NB4 (cell line): ENCODE results near the gene KIRREL3.

Source experiments
- CTCF ChIP-seq: IDR thresholded peaks from one replicate; pipeline ENCODE4 v1.5.1; 2012; ENCODE audit warnings: low read depth, low read length
- MAX ChIP-seq: IDR thresholded peaks from 2 replicates; pipeline ENCODE4 v1.6.1; 2011; ENCODE audit warnings: low read depth, low read length
- MYC ChIP-seq: IDR thresholded peaks from 2 replicates; pipeline ENCODE4 v1.6.1; 2011; ENCODE audit warnings: low read depth, low read length
- POLR2A ChIP-seq: IDR thresholded peaks from 2 replicates; pipeline ENCODE4 v1.6.1; 2011; ENCODE audit warnings: mild to moderate bottlenecking; ENCODE audit not compliant: insufficient read length; ENCODE audit errors: extremely low read depth

DNA sequence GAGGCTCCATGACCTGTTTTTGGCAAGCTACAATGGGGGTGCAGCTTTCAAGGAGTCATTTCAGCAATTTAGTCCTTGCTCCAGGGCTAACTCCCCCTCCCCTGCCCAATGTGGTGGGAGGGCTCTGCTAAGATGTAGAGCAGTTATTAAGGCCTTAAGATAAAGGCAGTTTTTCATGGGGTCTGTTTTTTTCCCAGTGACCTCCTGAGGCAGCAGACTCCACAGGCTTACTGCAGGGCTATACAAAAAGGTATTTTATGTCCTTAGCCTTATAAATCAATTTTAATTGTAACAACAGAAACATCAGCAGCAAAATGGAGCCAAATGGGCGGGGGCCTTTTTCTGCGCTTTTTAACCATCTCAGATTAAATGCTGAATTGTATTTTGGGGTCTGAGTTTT is 192.3 kb downstream of the KIRREL3 start:
- TF ChIP-seq CTCF (no peak), POLR2A (no peak), MYC (no peak), MAX (no peak)
